Measurements from ENCODE around the gene DYNLT4.
A peak's percentile ranks its signal among the peaks of the same experiment; 100 is the strongest.
"Not testable (repeated sequence)": the region's sequence is repeated elsewhere in the genome, so short reads cannot be mapped to it uniquely, and the experiment has no call there.

DYNLT4 gene

GRCh38 chr1:44798481-44799365 is 8.4 kb downstream of the DYNLT4 start:
- H3K27ac ChIP-seq (ENCODE audit: low read depth, low read length) = no peak overlapping the region
- WGBS = 90% methylated on average over 10 of the region's 10 CpGs
- H3K4me1 ChIP-seq (ENCODE audit: insufficient read depth, low read length) = no peaks in the 10 kb centered on the region
- H3K9ac ChIP-seq (ENCODE audit: low read depth, low read length) = no peak overlapping the region
- H3K36me3 ChIP-seq (ENCODE audit: insufficient read depth, low read length) = peaks cover 11% of the 10 kb centered on the region
- no peaks in the 10 kb centered on the region for H3K9me3 ChIP-seq (ENCODE audit: insufficient read depth, low read depth, low read length)
- 0 out of 2 replicates have a peak, but pooled peaks cover 5% of the 10 kb centered on the region for H3K27me3 ChIP-seq (ENCODE audit: insufficient read depth, low read length)
- no peak overlapping the region for H3K4me3 ChIP-seq (ENCODE audit: low read length)

- H3K4me1 ChIP-seq (ENCODE audit: insufficient read depth, low read length); H3K4me3 ChIP-seq (ENCODE audit: low read length); H3K9me3 ChIP-seq (ENCODE audit: insufficient read depth, low read depth, low read length); H3K36me3 ChIP-seq (ENCODE audit: insufficient read depth, low read length); H3K27ac ChIP-seq (ENCODE audit: low read depth, low read length); H3K27me3 ChIP-seq (ENCODE audit: insufficient read depth, low read length); H3K9ac ChIP-seq (ENCODE audit: low read depth, low read length): not testable (repeated sequence)
- 92% methylated on average over 7 of the region's 8 CpGs for WGBS
These were observed 9.3 kb downstream of the DYNLT4 start for GRCh38 chr1:44797886-44798285.

GRCh38 chr1:44792736-44793502 is 14.2 kb downstream of the DYNLT4 start:
- H3K4me1 ChIP-seq (ENCODE audit: insufficient read depth, low read length) = peaks cover 10% of the 10 kb centered on the region
- no peak overlapping the region for H3K4me3 ChIP-seq (ENCODE audit: low read length)
- 0 out of 2 replicates have a peak overlapping the region, but pooled peaks have one; percentile 8 for H3K27ac ChIP-seq (ENCODE audit: low read depth, low read length)
- H3K27me3 ChIP-seq (ENCODE audit: insufficient read depth, low read length) = no peaks in the 10 kb centered on the region
- no peak overlapping the region for H3K9ac ChIP-seq (ENCODE audit: low read depth, low read length)
- 92% methylated on average over 9 of the region's 9 CpGs for WGBS
- H3K36me3 ChIP-seq (ENCODE audit: insufficient read depth, low read length) = no peaks in the 10 kb centered on the region
- H3K9me3 ChIP-seq (ENCODE audit: insufficient read depth, low read depth, low read length) = no peaks in the 10 kb centered on the region

GRCh38 chr1:44790968-44791801 is 16.0 kb downstream of the DYNLT4 start:
- Histone ChIP-seq H3K27me3 (ENCODE audit: insufficient read depth, low read length) (peaks cover 3% of the 10 kb centered on the region), H3K36me3 (ENCODE audit: insufficient read depth, low read length) (no peaks in the 10 kb centered on the region), H3K9ac (ENCODE audit: low read depth, low read length) (no peak overlapping the region), H3K4me1 (ENCODE audit: insufficient read depth, low read length) (peaks cover 16% of the 10 kb centered on the region), H3K27ac (ENCODE audit: low read depth, low read length) (no peak overlapping the region), H3K4me3 (ENCODE audit: low read length) (no peak overlapping the region), H3K9me3 (ENCODE audit: insufficient read depth, low read depth, low read length) (no peaks in the 10 kb centered on the region)
- 80% methylated on average over 7 of the region's 7 CpGs for WGBS

GRCh38 chr1:44788120-44788860 is 18.9 kb downstream of the DYNLT4 start, which contains the start of gene BEST4:
BEST4 (minus strand) TSS chr1:44788170; CDS start chr1:44787705, 465 bp downstream.
- no peaks in the 10 kb centered on the region for H3K9me3 ChIP-seq (ENCODE audit: insufficient read depth, low read depth, low read length)
- peaks cover 30% of the 10 kb centered on the region for H3K4me1 ChIP-seq (ENCODE audit: insufficient read depth, low read length)
- no peak within 1 kb of the TSS for H3K27ac ChIP-seq (ENCODE audit: low read depth, low read length)
- 92% methylated on average over 9 of the region's 9 CpGs for WGBS
- peaks cover 11% of the 10 kb centered on the region for H3K27me3 ChIP-seq (ENCODE audit: insufficient read depth, low read length)
- no peak within 1 kb of the TSS for H3K4me3 ChIP-seq (ENCODE audit: low read length)
- no peak within 1 kb of the TSS for H3K9ac ChIP-seq (ENCODE audit: low read depth, low read length)
- no peaks in the 10 kb centered on the region for H3K36me3 ChIP-seq (ENCODE audit: insufficient read depth, low read length)

GRCh38 chr1:44787506-44787905 is 19.6 kb downstream of the DYNLT4 start:
- Histone ChIP-seq H3K27ac (ENCODE audit: low read depth, low read length) (no peak overlapping the region), H3K9me3 (ENCODE audit: insufficient read depth, low read depth, low read length) (no peaks in the 10 kb centered on the region), H3K4me3 (ENCODE audit: low read length) (no peak overlapping the region), H3K36me3 (ENCODE audit: insufficient read depth, low read length) (no peaks in the 10 kb centered on the region), H3K4me1 (ENCODE audit: insufficient read depth, low read length) (peaks cover 28% of the 10 kb centered on the region), H3K9ac (ENCODE audit: low read depth, low read length) (no peak overlapping the region), H3K27me3 (ENCODE audit: insufficient read depth, low read length) (peaks cover 11% of the 10 kb centered on the region)
- WGBS = 95% methylated on average over 10 of the region's 10 CpGs

- Histone ChIP-seq H3K27ac (ENCODE audit: low read depth, low read length) (no peak overlapping the region), H3K9me3 (ENCODE audit: insufficient read depth, low read depth, low read length) (no peaks in the 10 kb centered on the region), H3K36me3 (ENCODE audit: insufficient read depth, low read length) (no peaks in the 10 kb centered on the region), H3K4me3 (ENCODE audit: low read length) (peak overlapping the region; percentile 54; the same call in 1 of the 2 replicates), H3K4me1 (ENCODE audit: insufficient read depth, low read length) (peaks cover 28% of the 10 kb centered on the region), H3K9ac (ENCODE audit: low read depth, low read length) (peak overlapping the region; percentile 63), H3K27me3 (ENCODE audit: insufficient read depth, low read length) (peaks cover 11% of the 10 kb centered on the region)
- 83% methylated on average over 9 of the region's 9 CpGs for WGBS
These were observed 20.2 kb downstream of the DYNLT4 start for GRCh38 chr1:44786841-44787426.

GRCh38 chr1:44786138-44786840 is 20.9 kb downstream of the DYNLT4 start:
- 4% methylated on average over 49 of the region's 49 CpGs for WGBS
- Histone ChIP-seq H3K4me3 (ENCODE audit: low read length) (peak overlapping the region; percentile 54), H3K9me3 (ENCODE audit: insufficient read depth, low read depth, low read length) (no peaks in the 10 kb centered on the region), H3K27me3 (ENCODE audit: insufficient read depth, low read length) (peaks cover 11% of the 10 kb centered on the region), H3K27ac (ENCODE audit: low read depth, low read length) (no peak overlapping the region), H3K9ac (ENCODE audit: low read depth, low read length) (peak overlapping the region; percentile 63), H3K36me3 (ENCODE audit: insufficient read depth, low read length) (peaks cover under 1% of the 10 kb centered on the region; the same call in 1 of the 2 replicates), H3K4me1 (ENCODE audit: insufficient read depth, low read length) (peaks cover 28% of the 10 kb centered on the region)

- no peak overlapping the region for H3K27ac ChIP-seq (ENCODE audit: low read depth, low read length)
- peaks cover 7% of the 10 kb centered on the region; the same call in 1 of the 2 replicates for H3K36me3 ChIP-seq (ENCODE audit: insufficient read depth, low read length)
- peaks cover 28% of the 10 kb centered on the region for H3K4me1 ChIP-seq (ENCODE audit: insufficient read depth, low read length)
- H3K9ac ChIP-seq (ENCODE audit: low read depth, low read length) = no peak overlapping the region
- peak overlapping the region; percentile 54 for H3K4me3 ChIP-seq (ENCODE audit: low read length)
- WGBS = 29% methylated on average over 10 of the region's 11 CpGs
- no peaks in the 10 kb centered on the region for H3K9me3 ChIP-seq (ENCODE audit: insufficient read depth, low read depth, low read length)
- H3K27me3 ChIP-seq (ENCODE audit: insufficient read depth, low read length) = peaks cover 11% of the 10 kb centered on the region
These were observed 21.5 kb downstream of the DYNLT4 start for GRCh38 chr1:44785501-44786137.

Data from HUES64 (cell line).